Raji (cell line): ENCODE results near the gene AR.

ENCODE experiments used
- POLR2A ChIP-seq: IDR thresholded peaks from 2 replicates; pipeline ENCODE4 v1.6.1; 2011; ENCODE audit warnings: low read depth, low read length, control low read depth; ENCODE audit not compliant: insufficient read depth

The AR gene

GRCh38 chrX:67543818-67544217 is at the start of gene AR:
Gene AR (plus strand): TSS chrX:67544021. CDS start chrX:67545147, 1,126 bp downstream.
- no peak for TF ChIP-seq POLR2A

- no peak for TF ChIP-seq POLR2A
Observed at GRCh38 chrX:67500617-67501016, 43.2 kb upstream of the AR start.

GRCh38 chrX:67503004-67503403 is 40.8 kb upstream of the AR start:
- no peak for TF ChIP-seq POLR2A

GRCh38 chrX:67503453-67503852 is 40.4 kb upstream of the AR start:
- TF ChIP-seq POLR2A, result no peak

- no peak for TF ChIP-seq POLR2A
Observed at GRCh38 chrX:67520671-67521070, 23.1 kb upstream of the AR start.

- TF ChIP-seq POLR2A, result no peak
Observed at GRCh38 chrX:67523002-67523681, 20.7 kb upstream of the AR start.

GRCh38 chrX:67523932-67524331 is 19.9 kb upstream of the AR start:
- no peak for TF ChIP-seq POLR2A

GRCh38 chrX:67524428-67524827 is 19.4 kb upstream of the AR start:
- TF ChIP-seq POLR2A, result no peak

GRCh38 chrX:67524950-67525691 is 18.7 kb upstream of the AR start:
- no peak for TF ChIP-seq POLR2A

GRCh38 chrX:67536564-67536963 is 7.3 kb upstream of the AR start:
- TF ChIP-seq POLR2A, result no peak

- TF ChIP-seq POLR2A, result no peak
Observed at GRCh38 chrX:67538383-67538782, 5.4 kb upstream of the AR start.

- TF ChIP-seq POLR2A, result no peak
Observed at GRCh38 chrX:67544281-67545035, 637 bp downstream of the AR start.

- no peak for TF ChIP-seq POLR2A
Observed at GRCh38 chrX:67545036-67545821, 1.4 kb downstream of the AR start.

- TF ChIP-seq POLR2A, result no peak
Observed at GRCh38 chrX:67545893-67546495, 2.2 kb downstream of the AR start.
